Measurements from ENCODE around the gene PTPRM. TPM values are rescaled to one million over a fixed set of nuclear protein-coding genes. Genes with fewer than 3 reads are reported as not detected.
A peak's percentile ranks its signal among the peaks of the same experiment; 100 is the strongest.

PTPRM gene
- total and polyA plus RNA-seq, 3 donors from 2014 or later = 76.4 to 101 (median 94.6) TPM

DNA sequence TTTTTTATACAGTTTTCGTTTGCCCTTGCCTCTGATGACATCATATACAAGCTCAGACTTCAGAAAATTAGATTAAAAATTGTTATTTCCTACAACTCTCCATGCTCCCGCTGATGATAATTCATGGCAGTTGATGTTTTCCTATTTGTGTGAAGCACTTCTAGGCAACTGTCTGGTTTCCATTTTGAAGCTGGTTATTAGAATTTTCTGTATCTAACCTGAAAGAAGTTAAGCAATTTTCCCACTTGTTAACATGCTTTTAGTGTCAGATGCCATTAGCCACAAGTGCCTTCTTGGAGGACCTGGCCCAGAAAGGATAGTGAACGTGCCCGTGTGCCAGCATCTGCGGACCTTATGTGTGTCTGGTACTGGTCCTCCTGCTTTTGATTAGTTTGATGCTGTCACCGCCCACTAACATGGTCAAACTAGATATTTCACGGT, 694.6 kb downstream of the PTPRM start:
- H3K27ac ChIP-seq = no peak overlapping the region
- intact Hi-C loops (cut with DNase I; ENCODE audit: low total_unique reads) = no loop called here
- no peak for DNase-seq
- no peaks in the 10 kb centered on the region for H3K9me3 ChIP-seq
- no peak for TF ChIP-seq POLR2A (IDR thresholded peaks at IDR 0.05)
- TF ChIP-seq, protein P1, sequence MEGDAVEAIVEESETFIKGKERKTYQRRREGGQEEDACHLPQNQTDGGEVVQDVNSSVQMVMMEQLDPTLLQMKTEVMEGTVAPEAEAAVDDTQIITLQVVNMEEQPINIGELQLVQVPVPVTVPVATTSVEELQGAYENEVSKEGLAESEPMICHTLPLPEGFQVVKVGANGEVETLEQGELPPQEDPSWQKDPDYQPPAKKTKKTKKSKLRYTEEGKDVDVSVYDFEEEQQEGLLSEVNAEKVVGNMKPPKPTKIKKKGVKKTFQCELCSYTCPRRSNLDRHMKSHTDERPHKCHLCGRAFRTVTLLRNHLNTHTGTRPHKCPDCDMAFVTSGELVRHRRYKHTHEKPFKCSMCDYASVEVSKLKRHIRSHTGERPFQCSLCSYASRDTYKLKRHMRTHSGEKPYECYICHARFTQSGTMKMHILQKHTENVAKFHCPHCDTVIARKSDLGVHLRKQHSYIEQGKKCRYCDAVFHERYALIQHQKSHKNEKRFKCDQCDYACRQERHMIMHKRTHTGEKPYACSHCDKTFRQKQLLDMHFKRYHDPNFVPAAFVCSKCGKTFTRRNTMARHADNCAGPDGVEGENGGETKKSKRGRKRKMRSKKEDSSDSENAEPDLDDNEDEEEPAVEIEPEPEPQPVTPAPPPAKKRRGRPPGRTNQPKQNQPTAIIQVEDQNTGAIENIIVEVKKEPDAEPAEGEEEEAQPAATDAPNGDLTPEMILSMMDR (IDR thresholded peaks at IDR 0.05) = no peak
- H3K36me3 ChIP-seq (ENCODE audit: low read depth, missing control alignments) = no peaks in the 10 kb centered on the region
- peaks cover 6% of the 10 kb centered on the region for H3K4me1 ChIP-seq
- WGBS, 2 donors = 87 to 93% methylated on average over 7 of the region's 7 CpGs
- H3K27me3 ChIP-seq = no peaks in the 10 kb centered on the region
- H3K4me3 ChIP-seq = no peak overlapping the region

DNA sequence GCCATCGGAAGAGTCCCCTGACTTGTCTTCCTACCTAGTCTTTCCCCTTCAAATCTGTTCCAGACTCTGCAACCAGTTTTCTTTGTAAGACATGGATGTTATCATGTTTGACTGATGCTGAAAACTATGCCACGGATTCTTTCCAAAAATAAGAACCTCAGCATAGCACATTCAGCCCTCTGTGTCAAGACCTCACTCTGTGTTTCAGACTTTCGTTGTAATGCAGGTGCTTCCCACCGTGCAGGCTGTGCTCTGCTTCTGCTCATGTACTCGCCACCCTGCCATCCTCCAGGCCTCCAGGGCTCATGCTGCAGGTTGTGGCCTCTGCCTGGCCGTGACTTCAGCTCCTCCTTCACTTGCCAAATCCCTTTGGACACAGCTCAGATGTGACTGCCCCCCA, 695.1 kb downstream of the PTPRM start:
- H3K27me3 ChIP-seq = no peaks in the 10 kb centered on the region
- intact Hi-C loops (cut with DNase I; ENCODE audit: low total_unique reads) = no loop called here
- H3K4me1 ChIP-seq = peaks cover 6% of the 10 kb centered on the region
- DNase-seq = no peak
- TF ChIP-seq, protein P1 (IDR thresholded peaks at IDR 0.05) = no peak
- TF ChIP-seq POLR2A (IDR thresholded peaks at IDR 0.05) = no peak
- 85 to 86% methylated on average over 6 of the region's 6 CpGs for WGBS, 2 donors
- H3K4me3 ChIP-seq = no peak overlapping the region
- no peak overlapping the region for H3K27ac ChIP-seq
- H3K36me3 ChIP-seq (ENCODE audit: low read depth, missing control alignments) = no peaks in the 10 kb centered on the region
- H3K9me3 ChIP-seq = no peaks in the 10 kb centered on the region

DNA sequence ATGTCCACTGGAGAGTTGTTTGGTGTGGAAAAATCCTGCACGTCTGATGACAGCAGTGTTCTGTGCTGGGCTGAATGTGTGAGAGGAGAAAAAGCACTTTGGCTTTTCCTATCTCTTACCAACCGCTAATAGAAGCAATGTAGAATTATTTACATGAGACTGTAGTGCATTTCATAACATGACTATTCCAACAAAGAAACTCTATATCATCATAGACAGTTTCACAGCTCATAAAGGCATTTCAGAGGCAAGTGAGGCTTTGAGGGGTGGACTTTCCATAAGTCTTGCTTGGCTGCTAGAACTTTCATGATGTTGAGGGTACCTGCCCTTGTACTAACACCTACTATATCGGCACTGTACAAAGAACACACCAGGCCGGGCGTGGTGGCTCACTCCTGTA, 697.0 kb downstream of the PTPRM start:
- intact Hi-C loops (cut with DNase I; ENCODE audit: low total_unique reads) = no loop called here

DNA sequence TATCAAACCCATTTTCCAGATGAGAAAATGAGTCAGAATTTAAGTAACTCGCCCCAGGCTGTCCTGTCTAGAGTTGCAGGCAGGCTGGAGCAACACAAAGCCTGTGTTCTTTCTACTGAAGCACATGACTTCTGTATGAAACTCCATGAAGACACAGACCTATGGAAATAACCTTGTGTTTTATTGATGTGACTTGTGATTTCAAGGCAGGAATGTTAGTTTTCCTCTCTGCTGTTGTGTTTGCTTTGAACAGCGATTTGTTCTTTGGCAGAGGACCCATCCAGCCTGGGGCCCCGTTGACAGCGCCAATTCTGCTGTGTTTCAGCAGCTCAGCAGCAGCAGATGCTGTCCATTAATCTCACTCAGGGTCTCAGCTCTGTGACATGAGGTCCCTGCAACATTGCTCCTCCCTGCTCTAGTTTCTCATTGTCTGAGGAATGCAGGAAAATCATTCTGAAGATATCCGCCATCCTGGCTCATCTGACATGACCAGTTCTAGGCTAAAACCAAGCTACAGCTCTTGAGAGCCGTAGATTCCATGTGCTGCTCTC, 697.8 kb downstream of the PTPRM start:
- Histone ChIP-seq H3K4me1 (peaks cover 6% of the 10 kb centered on the region), H3K27me3 (no peaks in the 10 kb centered on the region), H3K27ac (peak overlapping the region; percentile 19 to 22), H3K4me3 (no peak overlapping the region), H3K9me3 (no peaks in the 10 kb centered on the region), H3K36me3 (ENCODE audit: low read depth, missing control alignments) (no peaks in the 10 kb centered on the region)
- intact Hi-C loops (cut with DNase I; ENCODE audit: low total_unique reads) = no loop called here
- no peak for TF ChIP-seq POLR2A (IDR thresholded peaks at IDR 0.05)
- TF ChIP-seq, protein P1 (IDR thresholded peaks at IDR 0.05) = no peak
- DNase-seq = no peak
- WGBS, 2 donors = 52 to 61% methylated on average over 6 of the region's 6 CpGs

More for the DNA sequence above, 697.0 kb downstream of the PTPRM start:
- Histone ChIP-seq H3K9me3 (no peaks in the 10 kb centered on the region), H3K4me1 (peaks cover 6% of the 10 kb centered on the region), H3K27ac (no peak overlapping the region), H3K4me3 (no peak overlapping the region), H3K27me3 (no peaks in the 10 kb centered on the region), H3K36me3 (ENCODE audit: low read depth, missing control alignments) (no peaks in the 10 kb centered on the region)
- 88 to 93% methylated on average over 5 of the region's 5 CpGs for WGBS, 2 donors
- TF ChIP-seq, protein P1 (IDR thresholded peaks at IDR 0.05) = no peak
- no peak for TF ChIP-seq POLR2A (IDR thresholded peaks at IDR 0.05)
- no peak for DNase-seq

DNA sequence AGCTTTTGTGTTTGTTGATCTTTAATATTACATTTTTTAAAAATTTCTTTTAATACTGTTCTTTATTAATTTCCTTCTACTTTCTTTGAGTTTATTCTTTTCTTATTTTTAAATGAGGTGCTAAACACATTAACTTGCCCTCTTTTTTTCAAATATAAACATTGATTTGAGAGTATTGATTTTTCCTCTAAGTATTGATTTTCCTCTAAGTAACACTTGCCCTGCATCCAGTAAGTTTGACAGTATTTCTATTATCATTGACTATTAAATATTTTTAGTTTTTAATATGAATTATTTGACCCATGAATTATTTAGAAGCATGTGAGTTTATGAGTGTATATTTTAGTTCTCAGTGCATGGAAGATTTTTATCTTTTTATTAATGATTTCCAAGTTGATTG, 705.1 kb downstream of the PTPRM start:
- H3K27ac ChIP-seq = no peak overlapping the region
- H3K36me3 ChIP-seq (ENCODE audit: low read depth, missing control alignments) = no peaks in the 10 kb centered on the region
- no peaks in the 10 kb centered on the region for H3K4me1 ChIP-seq
- no peaks in the 10 kb centered on the region for H3K27me3 ChIP-seq
- intact Hi-C loops (cut with DNase I; ENCODE audit: low total_unique reads) = no loop called here
- no peak for DNase-seq
- no peaks in the 10 kb centered on the region for H3K9me3 ChIP-seq
- TF ChIP-seq, protein P1 (IDR thresholded peaks at IDR 0.05) = no peak
- TF ChIP-seq POLR2A (IDR thresholded peaks at IDR 0.05) = no peak
- no peak overlapping the region for H3K4me3 ChIP-seq
